Epithelial cell of proximal tubule (primary cell): Measurements from ENCODE around the gene WBP1L. TPM values are rescaled to one million over a fixed set of nuclear protein-coding genes. Genes with fewer than 3 reads are reported as not detected.
"Not testable (repeated sequence)": the region's sequence is repeated elsewhere in the genome, so short reads cannot be mapped to it uniquely, and the experiment has no call there.

Experiments
- DNase-seq: peaks from one replicate; pipeline ENCODE4 v3.0.0-alpha.2; 2011; ENCODE audit warnings: low read depth
- H3K4me3 ChIP-seq: 2 replicates; pipeline ENCODE4 v1.5.1; 2011; ENCODE audit warnings: low read depth, mild to moderate bottlenecking, low read length
- total RNA-seq: library from RNA; depleted of rRNA; stranded (reverse); fragments of >200 nt; gene quantifications from 2 replicates; pipeline ENCODE4 v1.2.3, GENCODE V29; 2015
- TF ChIP-seq, protein P1 (sequence below): conservative IDR thresholded peaks from 2 replicates; pipeline ENCODE4 v1.5.1; 2012; ENCODE audit warnings: low read depth, mild to moderate bottlenecking, low read length

WBP1L gene
- total RNA-seq, 1 donor from 2014 or later: 18.4 TPM

DNA sequence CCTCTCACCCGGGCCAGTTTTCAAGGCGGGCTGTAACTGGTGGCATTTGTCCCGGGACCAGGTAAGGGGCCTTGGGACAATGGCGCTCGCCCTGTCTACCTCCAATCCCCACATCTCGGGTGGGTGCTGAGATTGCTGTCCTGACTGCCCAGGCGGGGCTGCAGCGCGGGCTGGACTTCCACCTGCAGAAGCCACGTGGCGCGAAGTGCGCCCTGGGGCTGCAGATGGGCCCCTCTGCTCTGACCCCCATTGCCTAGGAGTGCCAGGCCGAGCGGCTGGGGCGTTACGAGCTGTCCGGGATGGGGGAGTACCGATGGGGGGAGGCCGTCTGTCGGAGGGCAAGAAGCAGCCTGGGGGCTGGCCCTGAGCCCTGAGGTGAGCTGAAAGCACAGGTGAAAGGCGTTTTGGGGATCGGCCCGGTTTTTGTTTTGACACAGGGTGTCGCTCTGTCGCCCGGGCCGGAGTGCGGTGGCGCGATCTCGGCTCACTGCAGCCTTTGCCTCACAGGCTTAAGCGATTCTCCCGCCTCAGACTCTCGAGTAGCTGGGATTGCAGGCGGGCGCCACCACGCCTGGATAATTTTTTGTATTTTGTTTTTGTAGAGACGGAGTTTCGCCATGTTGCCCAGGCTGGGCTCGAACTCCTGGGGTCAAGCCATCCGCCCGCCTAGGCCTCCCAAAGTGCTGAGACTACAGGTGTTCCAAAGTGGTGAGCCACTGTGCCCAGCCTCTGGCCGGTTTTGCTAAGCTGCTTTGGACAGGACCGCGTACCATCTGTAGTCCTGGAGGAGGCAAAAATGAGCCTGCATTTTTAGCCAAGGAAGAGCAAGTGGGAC, 28.9 kb upstream of the WBP1L start, which contains the start of gene SFXN2:
Gene SFXN2 (plus strand): TSS at position 16 of the 835 bp plus-strand sequence. CDS start 12,001 bp downstream, outside the sequence.
- DNase-seq: no peak
- TF ChIP-seq, protein P1, sequence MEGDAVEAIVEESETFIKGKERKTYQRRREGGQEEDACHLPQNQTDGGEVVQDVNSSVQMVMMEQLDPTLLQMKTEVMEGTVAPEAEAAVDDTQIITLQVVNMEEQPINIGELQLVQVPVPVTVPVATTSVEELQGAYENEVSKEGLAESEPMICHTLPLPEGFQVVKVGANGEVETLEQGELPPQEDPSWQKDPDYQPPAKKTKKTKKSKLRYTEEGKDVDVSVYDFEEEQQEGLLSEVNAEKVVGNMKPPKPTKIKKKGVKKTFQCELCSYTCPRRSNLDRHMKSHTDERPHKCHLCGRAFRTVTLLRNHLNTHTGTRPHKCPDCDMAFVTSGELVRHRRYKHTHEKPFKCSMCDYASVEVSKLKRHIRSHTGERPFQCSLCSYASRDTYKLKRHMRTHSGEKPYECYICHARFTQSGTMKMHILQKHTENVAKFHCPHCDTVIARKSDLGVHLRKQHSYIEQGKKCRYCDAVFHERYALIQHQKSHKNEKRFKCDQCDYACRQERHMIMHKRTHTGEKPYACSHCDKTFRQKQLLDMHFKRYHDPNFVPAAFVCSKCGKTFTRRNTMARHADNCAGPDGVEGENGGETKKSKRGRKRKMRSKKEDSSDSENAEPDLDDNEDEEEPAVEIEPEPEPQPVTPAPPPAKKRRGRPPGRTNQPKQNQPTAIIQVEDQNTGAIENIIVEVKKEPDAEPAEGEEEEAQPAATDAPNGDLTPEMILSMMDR: no peak
- peak within 1 kb of the TSS; percentile 99 for H3K4me3 ChIP-seq

DNA sequence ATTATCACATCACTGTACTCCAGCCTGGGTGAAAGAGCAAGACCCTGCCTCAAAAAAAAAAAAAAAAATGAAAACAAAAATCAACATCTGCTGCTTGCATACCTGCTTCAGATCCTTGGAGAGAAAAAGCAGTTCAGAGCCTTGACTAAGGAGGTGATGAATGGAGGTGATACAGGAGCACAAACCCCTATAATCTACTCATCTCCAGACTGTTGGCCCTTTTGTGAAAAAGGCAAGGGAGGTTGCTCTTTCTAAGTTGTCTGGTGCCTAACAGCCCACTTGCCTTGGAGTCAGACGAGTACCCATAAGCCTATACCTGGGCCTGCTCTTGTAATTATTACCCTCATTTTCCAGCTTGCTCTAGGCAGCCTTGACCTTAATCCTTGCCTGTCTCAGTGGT, 27.9 kb upstream of the WBP1L start:
- no peak overlapping the region for H3K4me3 ChIP-seq
- no peak for DNase-seq
- TF ChIP-seq, protein P1: no peak

DNA sequence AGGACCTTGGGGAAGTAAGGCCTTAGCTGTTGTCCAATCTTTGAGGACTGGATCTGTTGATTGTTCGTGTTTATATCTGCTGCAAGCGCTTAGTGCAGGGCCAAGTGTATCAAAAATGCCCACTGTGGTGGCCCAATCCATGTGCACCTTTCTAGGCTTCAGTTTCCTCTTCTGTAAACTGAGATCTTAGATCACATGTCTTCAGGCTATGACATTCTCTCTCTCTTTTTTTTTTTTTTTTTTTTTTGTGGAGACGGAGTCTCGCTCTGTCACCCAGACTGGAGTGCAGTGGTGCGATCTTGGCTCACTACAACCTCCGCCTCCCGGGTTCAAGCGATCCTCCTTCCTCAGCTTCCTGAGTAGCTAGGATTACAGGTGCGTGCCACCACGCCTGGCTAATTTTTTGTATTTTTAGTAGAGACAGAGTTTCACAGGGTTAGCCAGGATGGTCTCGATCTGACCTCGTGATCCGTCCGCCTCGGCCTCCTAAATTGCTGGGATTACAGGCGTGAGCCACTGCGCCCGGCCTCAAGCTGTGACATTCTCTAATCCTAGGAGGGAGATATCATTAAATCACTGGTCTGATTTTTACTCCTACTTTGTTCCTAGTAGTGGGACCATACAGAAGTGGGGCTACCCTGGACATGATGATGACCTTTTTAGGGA, 26.7 kb upstream of the WBP1L start:
- H3K4me3 ChIP-seq, DNase-seq: not testable (repeated sequence)

DNA sequence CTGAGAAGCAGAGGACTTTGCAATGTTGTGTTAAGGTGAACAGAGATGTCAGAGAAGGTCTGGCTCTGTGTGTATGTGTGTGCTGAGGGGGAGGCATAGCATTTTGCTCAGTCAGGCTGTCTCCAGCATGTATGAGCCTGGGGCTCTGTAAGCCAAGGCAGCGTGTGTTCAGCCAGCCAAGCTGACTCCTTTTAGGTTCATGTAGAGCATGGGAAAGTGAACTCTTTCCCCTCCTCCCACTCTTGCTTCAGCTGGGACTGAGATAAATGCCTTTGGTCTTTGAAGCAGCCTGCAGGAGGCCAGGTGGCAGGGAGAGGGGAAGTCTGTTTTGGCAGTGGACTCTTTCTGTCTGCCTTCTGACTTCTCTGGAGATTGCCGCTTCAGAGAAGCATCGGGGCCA, 25.5 kb upstream of the WBP1L start:
- H3K4me3 ChIP-seq: no peak overlapping the region
- TF ChIP-seq, protein P1: no peak
- no peak for DNase-seq

DNA sequence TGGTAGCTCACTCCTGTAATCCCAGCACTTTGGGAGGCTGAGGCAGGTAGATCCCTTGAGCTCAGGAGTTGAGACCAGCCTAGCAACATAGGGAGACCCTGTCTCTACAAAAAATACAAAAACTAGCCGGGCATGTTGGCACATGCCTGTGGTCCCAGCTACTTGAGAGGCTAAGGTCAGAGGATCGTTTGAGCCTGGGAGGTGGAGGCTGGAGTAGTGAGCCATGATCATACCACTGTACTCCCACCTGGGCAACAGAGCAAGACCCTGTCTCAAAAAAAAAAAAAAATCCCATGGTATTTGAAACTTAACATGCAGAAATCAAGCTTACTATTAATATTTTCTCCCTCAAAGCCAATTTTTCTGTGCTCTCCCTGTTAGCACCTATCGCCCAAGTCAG, 23.4 kb upstream of the WBP1L start:
- TF ChIP-seq, protein P1: no peak
- no peak overlapping the region for H3K4me3 ChIP-seq
- no peak for DNase-seq

DNA sequence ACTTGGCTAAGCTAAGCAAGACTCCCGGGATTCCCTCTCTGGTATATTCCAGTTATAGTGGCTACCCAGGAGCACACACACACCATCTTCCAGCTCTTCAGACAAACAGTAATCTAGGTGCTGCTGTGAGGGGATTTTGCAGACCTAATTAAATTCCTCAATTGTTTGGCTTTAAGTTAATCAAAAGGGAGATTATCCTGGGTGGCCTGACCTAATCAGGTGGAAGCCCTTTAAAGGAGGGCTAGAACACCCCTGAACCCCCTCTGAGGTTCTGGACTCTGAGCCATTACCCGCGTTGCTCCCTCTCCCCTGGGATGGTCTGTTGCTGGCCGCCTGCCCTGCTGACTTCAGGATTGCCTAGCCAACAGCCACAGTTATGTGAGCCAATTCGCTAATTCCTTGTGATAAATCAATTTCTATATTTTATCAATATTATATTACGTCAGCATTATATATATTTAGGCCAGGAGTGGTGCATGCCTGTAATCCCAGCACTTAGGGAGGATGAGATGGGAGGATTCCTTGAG, 22.9 kb upstream of the WBP1L start:
- TF ChIP-seq, protein P1: no peak
- DNase-seq: no peak
- H3K4me3 ChIP-seq: no peak overlapping the region

DNA sequence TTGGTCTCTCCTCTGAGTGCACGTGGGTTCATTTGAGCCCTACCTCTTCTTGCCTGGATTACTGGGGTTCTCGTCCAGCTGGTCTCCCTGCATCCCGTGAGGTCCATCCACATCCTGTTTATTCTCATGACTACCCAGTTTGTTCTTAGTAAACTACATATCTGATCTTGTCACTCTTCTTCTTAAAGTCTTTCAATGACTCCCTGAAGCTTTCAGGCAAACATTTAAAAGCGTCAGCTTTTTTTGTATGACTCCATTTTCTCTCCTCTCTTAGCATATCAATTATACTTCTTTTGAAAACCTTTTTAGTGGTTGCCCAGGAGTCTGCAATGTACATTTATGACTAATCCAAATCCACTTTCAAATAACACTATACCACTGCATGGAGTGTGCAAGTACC, 21.8 kb upstream of the WBP1L start:
- H3K4me3 ChIP-seq: no peak overlapping the region
- TF ChIP-seq, protein P1: no peak
- DNase-seq: no peak
